Neural progenitor cell (in vitro differentiated cells): Measurements from ENCODE around the gene TBC1D2B. TPM values are rescaled to one million over a fixed set of nuclear protein-coding genes. Genes with fewer than 3 reads are reported as not detected.
"Not testable (repeated sequence)": the region's sequence is repeated elsewhere in the genome, so short reads cannot be mapped to it uniquely, and the experiment has no call there.

Experiments used
- DNase-seq: peaks from one replicate; pipeline ENCODE4 v3.0.0-alpha.2; 2016; ENCODE audit warnings: low spot score
- H2AFZ ChIP-seq: fragments of 200-600 bp; sonication (generic); replicated peaks from 2 replicates; pipeline ENCODE4 v1.6.1; 2016; ENCODE audit warnings: antibody characterized with exemption
- H3F3A ChIP-seq: fragments of 200-600 bp; sonication (generic); 2 replicates; pipeline ENCODE4 v1.6.1; 2016; ENCODE audit warnings: antibody characterized with exemption, low read depth
- H3K27ac ChIP-seq: fragments of 200-600 bp; sonication (generic); 2 replicates; pipeline ENCODE4 v1.5.1; 2016; ENCODE audit warnings: mild to moderate bottlenecking
- H3K27me3 ChIP-seq: fragments of 200-600 bp; sonication (generic); 2 replicates; pipeline ENCODE4 v1.6.1; 2016; ENCODE audit warnings: mild to moderate bottlenecking, moderate library complexity
- H3K36me3 ChIP-seq: fragments of 200-600 bp; sonication (generic); 2 replicates; pipeline ENCODE4 v1.5.1; 2016
- H3K4me1 ChIP-seq: fragments of 200-600 bp; sonication (generic); 2 replicates; pipeline ENCODE4 v1.6.1; 2016; ENCODE audit warnings: mixed run types
- H3K4me2 ChIP-seq: fragments of 200-600 bp; sonication (generic); 2 replicates; pipeline ENCODE4 v1.6.1; 2016
- H3K4me3 ChIP-seq: fragments of 200-600 bp; sonication (generic); 2 replicates; pipeline ENCODE4 v1.5.1; 2016
- H3K79me2 ChIP-seq: fragments of 200-600 bp; sonication (generic); 2 replicates; pipeline ENCODE4 v1.6.1; 2016; ENCODE audit warnings: low read depth
- H3K9ac ChIP-seq: fragments of 200-600 bp; sonication (generic); 2 replicates; pipeline ENCODE4 v1.6.1; 2016
- H3K9me3 ChIP-seq: fragments of 200-600 bp; sonication (generic); 2 replicates; pipeline ENCODE4 v1.5.1; 2016; ENCODE audit warnings: low read depth
- H4K20me1 ChIP-seq: fragments of 200-600 bp; sonication (generic); 2 replicates; pipeline ENCODE4 v1.6.1; 2016; ENCODE audit warnings: low read depth
- H3K27ac Mint-ChIP-seq: 3 replicates; pipeline ENCODE4 v1.8.0; 2021; ENCODE audit warnings: mixed read lengths
- H3K27me3 Mint-ChIP-seq: 2 replicates; pipeline ENCODE4 v1.8.0; 2022; ENCODE audit warnings: low read depth, mild to moderate bottlenecking, inconsistent platforms, moderate library complexity, mixed read lengths; ENCODE audit not compliant: insufficient read depth
- H3K36me3 Mint-ChIP-seq: 3 replicates; pipeline ENCODE4 v1.8.0; 2021; ENCODE audit warnings: mixed read lengths
- H3K4me1 Mint-ChIP-seq: 3 replicates; pipeline ENCODE4 v1.8.0; 2021; ENCODE audit warnings: mixed read lengths
- H3K4me3 Mint-ChIP-seq: 3 replicates; pipeline ENCODE4 v1.8.0; 2021; ENCODE audit warnings: mild to moderate bottlenecking, moderate library complexity, mixed read lengths
- H3K9me3 Mint-ChIP-seq: 3 replicates; pipeline ENCODE4 v1.8.0; 2020; ENCODE audit warnings: mixed read lengths
- EZH2 ChIP-seq: fragments of 200-600 bp; sonication (generic); IDR thresholded peaks from 2 replicates; pipeline ENCODE4 v1.6.1; 2017; ENCODE audit warnings: antibody characterized with exemption, mild to moderate bottlenecking, moderate library complexity
- EZH2phosphoT487 ChIP-seq: fragments of 200-600 bp; sonication (generic); IDR thresholded peaks from 2 replicates; pipeline ENCODE4 v1.6.1; 2017; ENCODE audit warnings: antibody characterized with exemption
- total RNA-seq: library from RNA; depleted of rRNA; stranded (reverse); fragments of >200 nt; gene quantifications from 2 replicates; pipeline ENCODE4 v1.2.3, GENCODE V29; 2015; ENCODE audit warnings: low replicate concordance
- TF ChIP-seq, protein P1 (sequence below): fragments of 200-600 bp; sonication (generic); IDR thresholded peaks from 2 replicates; pipeline ENCODE4 v1.5.1; 2017; ENCODE audit warnings: antibody characterized with exemption, mild to moderate bottlenecking

The TBC1D2B gene
- total RNA-seq, 1 donor from 2014 or later: 11.7 TPM

DNA sequence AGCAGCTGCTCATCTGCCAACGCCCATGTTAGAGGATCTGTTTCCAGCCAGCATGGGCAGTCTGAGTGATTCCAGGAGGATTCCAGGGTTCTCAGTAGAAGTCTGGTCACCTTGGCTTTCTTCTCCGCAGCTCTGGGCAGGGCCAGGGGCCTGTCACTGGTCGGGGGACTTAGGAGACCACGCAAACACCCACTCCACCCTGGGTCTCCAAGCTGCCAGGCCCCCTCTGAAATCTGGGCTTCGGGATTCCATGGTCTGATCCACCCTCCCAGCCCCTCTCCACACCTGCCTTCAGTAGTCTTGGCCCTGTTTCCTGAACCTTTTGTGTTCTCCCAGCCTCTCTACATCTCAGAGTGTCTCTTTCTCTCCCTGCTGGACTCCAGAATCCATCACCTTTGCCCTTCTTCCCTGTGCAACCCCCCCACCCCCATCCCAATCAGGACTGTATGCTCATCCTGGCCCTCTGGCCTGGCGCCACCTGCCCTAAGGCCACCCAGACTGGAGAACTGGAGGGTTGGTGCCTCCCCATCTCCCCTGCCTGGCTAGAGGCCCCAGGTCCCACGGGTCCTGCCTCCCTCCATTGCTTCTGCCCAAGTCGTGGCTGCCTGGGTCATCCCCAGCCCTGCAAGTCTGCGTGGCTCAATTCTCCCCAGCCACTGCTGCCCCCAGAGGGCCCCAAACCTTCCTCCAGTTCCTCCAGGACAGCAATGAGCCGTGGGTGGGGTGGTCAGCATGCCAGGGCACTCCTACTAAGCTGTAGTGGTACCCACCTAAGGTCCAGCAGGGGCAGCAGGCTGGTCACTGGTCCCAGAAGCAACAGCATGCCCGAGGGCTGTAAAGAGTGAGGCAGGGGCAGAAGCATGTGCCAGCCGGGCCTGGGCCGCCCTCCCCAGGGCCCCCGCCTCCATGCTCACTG lies 102.8 kb downstream of the TBC1D2B start:
- no peaks in the 10 kb centered on the region for H3K36me3 ChIP-seq
- Mint-ChIP-seq H3K4me1 (peaks cover 4% of the 10 kb centered on the region), H3K4me3 (no peak overlapping the region), H3K27ac (no peak overlapping the region), H3K27me3 (peaks cover 9% of the 10 kb centered on the region), H3K36me3 (no peaks in the 10 kb centered on the region), H3K9me3 (no peaks in the 10 kb centered on the region)
- no peak overlapping the region for H3K4me2 ChIP-seq
- no peaks in the 10 kb centered on the region for H4K20me1 ChIP-seq
- no peak overlapping the region for H3K4me3 ChIP-seq
- no peak for DNase-seq
- H3K9me3 ChIP-seq: no peaks in the 10 kb centered on the region
- no peak overlapping the region for H3K9ac ChIP-seq
- no peak overlapping the region for H3K27ac ChIP-seq
- H3K27me3 ChIP-seq: no peaks in the 10 kb centered on the region
- H3F3A ChIP-seq: no peaks in the 10 kb centered on the region
- H3K4me1 ChIP-seq: no peaks in the 10 kb centered on the region
- H3K79me2 ChIP-seq: no peaks in the 10 kb centered on the region
- no peak overlapping the region for H2AFZ ChIP-seq
- TF ChIP-seq EZH2 (no peak), EZH2phosphoT487 (no peak)
- TF ChIP-seq, protein P1, sequence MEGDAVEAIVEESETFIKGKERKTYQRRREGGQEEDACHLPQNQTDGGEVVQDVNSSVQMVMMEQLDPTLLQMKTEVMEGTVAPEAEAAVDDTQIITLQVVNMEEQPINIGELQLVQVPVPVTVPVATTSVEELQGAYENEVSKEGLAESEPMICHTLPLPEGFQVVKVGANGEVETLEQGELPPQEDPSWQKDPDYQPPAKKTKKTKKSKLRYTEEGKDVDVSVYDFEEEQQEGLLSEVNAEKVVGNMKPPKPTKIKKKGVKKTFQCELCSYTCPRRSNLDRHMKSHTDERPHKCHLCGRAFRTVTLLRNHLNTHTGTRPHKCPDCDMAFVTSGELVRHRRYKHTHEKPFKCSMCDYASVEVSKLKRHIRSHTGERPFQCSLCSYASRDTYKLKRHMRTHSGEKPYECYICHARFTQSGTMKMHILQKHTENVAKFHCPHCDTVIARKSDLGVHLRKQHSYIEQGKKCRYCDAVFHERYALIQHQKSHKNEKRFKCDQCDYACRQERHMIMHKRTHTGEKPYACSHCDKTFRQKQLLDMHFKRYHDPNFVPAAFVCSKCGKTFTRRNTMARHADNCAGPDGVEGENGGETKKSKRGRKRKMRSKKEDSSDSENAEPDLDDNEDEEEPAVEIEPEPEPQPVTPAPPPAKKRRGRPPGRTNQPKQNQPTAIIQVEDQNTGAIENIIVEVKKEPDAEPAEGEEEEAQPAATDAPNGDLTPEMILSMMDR: no peak

DNA sequence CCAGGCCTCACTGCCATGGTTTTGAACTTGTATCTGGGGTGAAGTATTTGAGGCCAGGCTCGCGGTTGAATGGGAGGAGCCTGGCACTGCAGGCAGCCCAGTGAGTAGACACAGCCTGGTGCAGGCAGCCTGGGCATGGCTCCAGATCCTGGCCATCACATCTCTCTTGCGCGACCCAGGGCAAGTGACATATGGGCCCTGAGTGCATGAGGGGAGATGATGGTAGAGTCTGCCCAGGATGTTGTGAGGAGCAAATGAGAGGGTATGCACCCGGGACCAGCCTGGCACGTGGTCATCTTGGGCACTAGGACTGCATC lies 103.5 kb downstream of the TBC1D2B start:
- no peak overlapping the region for H3K27ac ChIP-seq
- H3F3A ChIP-seq: no peaks in the 10 kb centered on the region
- no peaks in the 10 kb centered on the region for H3K9me3 ChIP-seq
- H3K4me3 Mint-ChIP-seq: no peak overlapping the region
- H3K9me3 Mint-ChIP-seq: peaks cover 2% of the 10 kb centered on the region
- no peaks in the 10 kb centered on the region for H4K20me1 ChIP-seq
- H3K27me3 ChIP-seq: no peaks in the 10 kb centered on the region
- no peak overlapping the region for H3K27ac Mint-ChIP-seq
- H3K36me3 ChIP-seq: no peaks in the 10 kb centered on the region
- no peaks in the 10 kb centered on the region for H3K79me2 ChIP-seq
- H3K36me3 Mint-ChIP-seq: no peaks in the 10 kb centered on the region
- H3K4me1 ChIP-seq: no peaks in the 10 kb centered on the region
- peaks cover under 1% of the 10 kb centered on the region for H3K4me1 Mint-ChIP-seq
- H3K9ac ChIP-seq: no peak overlapping the region
- TF ChIP-seq, protein P1: no peak
- TF ChIP-seq EZH2phosphoT487 (no peak), EZH2 (no peak)
- H3K4me3 ChIP-seq: no peak overlapping the region
- no peak for DNase-seq
- H2AFZ ChIP-seq: no peak overlapping the region
- H3K27me3 Mint-ChIP-seq: peaks cover 9% of the 10 kb centered on the region
- H3K4me2 ChIP-seq: no peak overlapping the region

DNA sequence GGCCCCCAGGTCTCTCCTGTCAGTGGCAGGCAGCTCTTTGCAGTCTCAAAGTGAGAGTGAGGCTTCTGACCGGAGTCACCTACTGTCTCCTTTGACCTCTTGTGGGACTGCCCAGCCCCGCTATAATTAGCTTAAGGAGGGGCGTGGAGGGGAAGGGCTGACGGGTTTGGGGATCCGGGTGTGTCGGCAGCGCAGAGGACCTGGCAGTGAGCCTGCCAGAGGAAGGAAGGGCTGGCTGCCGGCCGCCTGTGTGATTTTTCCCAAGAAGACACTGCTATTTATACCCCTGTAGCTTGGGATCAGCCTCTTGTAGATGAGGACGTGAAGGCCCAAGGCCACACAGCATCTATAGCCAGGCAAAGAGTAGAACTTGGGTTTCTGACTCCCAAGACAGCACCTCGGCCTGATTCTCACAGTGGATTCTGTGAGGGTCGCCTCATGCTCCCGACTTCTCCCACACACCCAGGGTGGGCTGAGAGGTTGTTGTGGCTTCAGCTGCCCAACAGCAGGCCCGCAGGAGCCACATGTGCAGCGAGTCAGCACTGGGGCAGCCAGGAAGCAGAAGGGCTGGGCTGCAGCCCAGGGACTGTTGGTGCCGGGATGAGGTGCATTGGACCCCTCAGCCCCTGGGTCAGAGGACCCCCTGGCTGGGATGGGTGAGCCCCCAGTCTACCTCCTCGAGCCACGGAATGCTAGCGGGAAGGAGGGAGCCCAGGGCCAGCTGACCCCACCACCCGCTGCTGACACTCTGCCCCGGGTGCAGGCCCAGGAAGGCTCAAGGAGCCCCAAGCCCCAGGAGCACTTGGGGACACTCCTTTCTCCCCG lies 104.0 kb downstream of the TBC1D2B start:
- H3K4me2 ChIP-seq, H3K4me1 Mint-ChIP-seq, H3K27me3 ChIP-seq, H3K9me3 ChIP-seq, H3K4me1 ChIP-seq, H3K27ac ChIP-seq, H3K4me3 Mint-ChIP-seq, DNase-seq, H3K9ac ChIP-seq, H3K4me3 ChIP-seq, H2AFZ ChIP-seq, H3K36me3 Mint-ChIP-seq, H3K9me3 Mint-ChIP-seq, H3K27ac Mint-ChIP-seq, H3K27me3 Mint-ChIP-seq, H4K20me1 ChIP-seq, H3K36me3 ChIP-seq, H3K79me2 ChIP-seq, H3F3A ChIP-seq: not testable (repeated sequence)

DNA sequence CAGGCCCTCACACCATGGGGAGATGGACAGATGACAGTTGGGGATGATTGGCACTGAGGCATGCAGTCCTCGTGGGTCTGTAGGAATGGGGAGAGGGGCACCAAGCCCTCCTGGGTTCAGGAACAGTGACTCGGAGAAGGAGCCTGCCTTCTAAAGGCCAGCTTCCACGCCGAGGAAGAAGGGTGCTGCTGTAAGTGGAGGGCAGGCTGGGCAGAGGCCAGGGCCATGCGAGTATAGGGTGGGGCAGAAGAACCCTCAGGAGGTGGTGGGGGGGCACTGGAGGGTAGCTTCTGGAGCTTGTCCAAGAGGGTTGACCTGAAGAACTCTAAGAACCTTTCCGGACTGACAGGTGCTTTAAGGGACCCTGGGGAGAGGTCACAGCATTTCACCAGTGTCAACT lies 104.8 kb downstream of the TBC1D2B start:
- H3K79me2 ChIP-seq, H3K4me1 ChIP-seq, H2AFZ ChIP-seq, DNase-seq, H4K20me1 ChIP-seq, H3K36me3 Mint-ChIP-seq, H3K36me3 ChIP-seq, H3K27me3 ChIP-seq, H3K4me3 Mint-ChIP-seq, H3F3A ChIP-seq, H3K27me3 Mint-ChIP-seq, H3K9me3 ChIP-seq, H3K27ac ChIP-seq, H3K9me3 Mint-ChIP-seq, H3K4me2 ChIP-seq, H3K9ac ChIP-seq, H3K4me1 Mint-ChIP-seq, H3K27ac Mint-ChIP-seq, H3K4me3 ChIP-seq: not testable (repeated sequence)

DNA sequence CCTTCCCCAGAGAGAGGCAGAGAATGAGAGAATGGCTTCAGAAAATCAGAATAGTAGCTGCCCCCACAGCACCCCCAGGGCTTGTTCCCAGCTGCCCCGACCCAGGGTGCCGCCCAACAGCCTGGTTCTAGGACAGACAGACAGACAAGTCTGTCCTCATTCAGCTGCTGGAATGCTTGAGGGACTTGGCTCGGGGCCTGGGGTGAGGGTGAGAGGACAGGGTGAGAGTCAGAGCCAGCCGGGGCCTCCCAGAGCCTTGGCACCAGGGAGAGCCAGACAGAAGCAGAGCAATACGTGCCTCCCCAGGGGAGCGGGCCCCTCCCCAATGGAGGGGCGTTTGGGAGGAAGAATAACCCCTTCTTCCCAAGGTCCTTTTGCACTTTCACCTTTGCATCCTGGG lies 105.6 kb downstream of the TBC1D2B start:
- H3K27ac Mint-ChIP-seq, H3K27me3 ChIP-seq, H3K4me1 ChIP-seq, H2AFZ ChIP-seq, H3K4me3 ChIP-seq, H3K79me2 ChIP-seq, H3K9me3 Mint-ChIP-seq, H3F3A ChIP-seq, H3K4me3 Mint-ChIP-seq, H4K20me1 ChIP-seq, H3K27ac ChIP-seq, H3K4me1 Mint-ChIP-seq, H3K9me3 ChIP-seq, H3K36me3 Mint-ChIP-seq, H3K4me2 ChIP-seq, H3K9ac ChIP-seq, H3K36me3 ChIP-seq, DNase-seq, H3K27me3 Mint-ChIP-seq: not testable (repeated sequence)

DNA sequence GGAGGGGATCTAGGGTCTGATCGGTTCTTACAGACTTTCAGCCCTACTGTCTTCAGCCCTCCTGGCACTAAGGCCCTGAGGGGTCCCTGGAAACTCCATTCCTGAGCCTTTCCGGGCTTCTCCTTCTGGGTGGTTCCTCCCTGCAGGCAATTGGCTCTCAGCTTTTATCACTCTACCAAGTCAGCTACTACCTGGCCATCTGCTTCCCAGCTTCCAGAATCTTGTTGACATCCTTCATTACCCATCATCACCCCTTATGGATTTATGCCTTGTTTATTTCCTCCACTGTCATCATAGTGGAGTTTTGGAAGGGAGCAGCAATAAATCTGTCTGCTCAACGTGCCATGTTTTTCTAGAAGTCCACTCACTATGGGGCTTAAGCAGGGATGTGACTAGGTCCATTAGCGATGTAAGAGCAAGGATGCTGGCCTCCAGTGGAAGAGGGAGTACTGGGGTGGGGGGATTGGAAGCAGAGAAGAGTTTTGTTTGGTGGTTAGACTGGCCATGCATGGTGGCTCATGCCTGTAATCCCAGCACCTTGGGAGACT lies 106.6 kb downstream of the TBC1D2B start:
- not testable (repeated sequence) for H3K79me2 ChIP-seq, H3K36me3 ChIP-seq, H3K9me3 ChIP-seq, H3K27me3 ChIP-seq, H3K27ac ChIP-seq, H4K20me1 ChIP-seq, H3K27ac Mint-ChIP-seq, H3K9ac ChIP-seq, H3F3A ChIP-seq, H3K36me3 Mint-ChIP-seq, H3K27me3 Mint-ChIP-seq, H2AFZ ChIP-seq, DNase-seq, H3K4me3 ChIP-seq, H3K9me3 Mint-ChIP-seq, H3K4me1 ChIP-seq, H3K4me2 ChIP-seq, H3K4me1 Mint-ChIP-seq, H3K4me3 Mint-ChIP-seq
